Superior temporal gyrus (tissue), 1 donor: ENCODE results near the gene LOXL1.

Experiments used
- DNase-seq: peaks from one replicate; pipeline ENCODE4 v3.0.0-alpha.2; 2016; ENCODE audit errors: extremely low spot score

The LOXL1 gene

DNA sequence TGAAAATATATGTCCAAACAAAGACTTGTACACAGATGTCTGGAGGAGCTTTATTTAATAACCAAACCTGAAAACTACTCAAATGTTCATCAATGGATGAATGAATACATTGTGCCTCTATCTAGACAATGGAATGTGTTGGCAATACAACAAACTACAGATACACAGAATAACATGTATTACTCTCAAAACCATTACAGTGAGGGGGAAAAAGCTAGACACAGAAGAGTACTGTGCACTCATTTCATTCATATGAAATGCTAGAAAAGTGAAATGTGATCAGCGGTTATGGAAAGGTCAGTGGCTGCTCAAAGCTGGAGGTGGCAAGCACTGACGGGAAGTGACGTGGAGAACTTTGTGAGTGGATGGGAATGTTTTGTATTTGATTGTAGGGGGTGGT is 52.6 kb downstream of the LOXL1 start:
- DNase-seq, result no peak

DNA sequence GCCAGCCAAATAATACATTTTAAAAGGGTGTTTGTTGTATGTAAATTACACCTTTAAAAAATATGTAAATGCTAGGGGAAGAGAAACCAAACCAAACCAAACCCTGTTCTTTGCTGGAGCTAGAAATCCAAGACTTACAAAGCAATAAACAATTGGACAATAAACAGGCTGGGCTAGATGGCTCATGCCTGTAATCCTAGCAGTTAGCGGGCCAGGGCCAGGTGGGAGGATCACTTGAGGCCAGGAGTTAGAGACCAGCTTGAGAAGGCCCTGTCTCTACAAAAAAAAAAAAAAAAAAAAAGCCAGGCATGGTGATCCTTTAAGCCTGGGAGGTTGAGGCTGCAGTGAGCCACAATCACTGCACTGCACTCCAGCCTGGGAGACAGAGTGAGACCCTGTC is 53.4 kb downstream of the LOXL1 start:
- no peak for DNase-seq

DNA sequence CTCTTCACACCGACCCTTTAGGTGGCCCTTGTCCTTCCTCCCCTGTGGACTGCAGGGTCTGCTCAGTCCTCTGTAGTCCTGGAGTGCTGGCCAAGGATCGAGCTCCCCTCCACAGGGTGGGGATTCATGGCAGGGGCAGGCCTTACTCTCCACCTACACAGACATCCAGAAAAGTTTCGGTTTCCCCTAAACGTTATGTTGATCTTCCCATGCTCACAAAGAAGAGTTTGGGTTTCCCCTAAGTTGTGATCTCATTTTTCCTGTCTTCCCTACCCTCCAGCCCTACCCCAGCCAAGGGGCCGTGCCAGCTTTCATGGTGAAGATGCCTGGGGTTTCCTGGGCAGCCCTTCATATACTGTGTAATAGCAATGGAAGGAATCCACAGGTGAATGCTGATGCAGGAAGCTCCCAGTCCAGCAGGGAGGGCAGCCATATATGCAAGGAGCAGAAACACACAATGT is 55.5 kb downstream of the LOXL1 start:
- DNase-seq, result no peak

DNA sequence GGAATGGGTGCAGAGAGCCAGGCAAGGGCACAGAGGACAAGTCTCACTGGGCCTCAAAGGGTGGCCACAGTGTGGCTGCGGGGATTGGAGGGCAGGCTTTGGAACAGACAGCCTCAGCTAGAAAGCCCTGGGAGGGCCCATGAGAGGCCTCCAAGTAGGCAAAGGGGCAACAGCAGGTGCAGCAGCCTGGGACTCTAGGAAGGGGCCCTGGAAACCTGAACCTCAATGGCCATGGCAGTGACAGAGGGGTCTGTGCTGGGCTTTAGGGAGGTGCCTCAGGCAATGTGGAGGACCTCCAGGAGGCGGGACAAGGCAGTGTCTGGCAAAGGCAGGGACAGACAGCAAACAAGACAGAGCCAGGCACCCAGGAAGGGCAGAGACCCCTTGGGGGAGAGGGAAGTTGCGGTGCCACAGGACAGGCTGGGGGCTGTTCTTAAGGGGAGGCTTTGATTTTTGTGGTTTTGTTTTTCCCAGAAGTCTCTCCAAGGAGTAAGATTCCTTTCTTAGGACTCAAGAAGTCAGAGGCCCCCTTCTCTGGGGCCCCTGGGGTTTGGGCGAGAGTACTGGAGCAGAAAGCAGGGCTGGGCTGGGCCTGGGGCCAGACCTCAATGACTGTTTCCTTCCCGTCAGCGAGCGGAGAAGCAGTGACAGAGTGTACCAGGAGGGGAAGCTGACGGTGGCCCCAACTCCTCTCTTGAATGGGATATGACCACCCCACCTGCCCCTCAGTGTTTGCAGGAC is 56.1 kb downstream of the LOXL1 start:
- DNase-seq, result no peak

DNA sequence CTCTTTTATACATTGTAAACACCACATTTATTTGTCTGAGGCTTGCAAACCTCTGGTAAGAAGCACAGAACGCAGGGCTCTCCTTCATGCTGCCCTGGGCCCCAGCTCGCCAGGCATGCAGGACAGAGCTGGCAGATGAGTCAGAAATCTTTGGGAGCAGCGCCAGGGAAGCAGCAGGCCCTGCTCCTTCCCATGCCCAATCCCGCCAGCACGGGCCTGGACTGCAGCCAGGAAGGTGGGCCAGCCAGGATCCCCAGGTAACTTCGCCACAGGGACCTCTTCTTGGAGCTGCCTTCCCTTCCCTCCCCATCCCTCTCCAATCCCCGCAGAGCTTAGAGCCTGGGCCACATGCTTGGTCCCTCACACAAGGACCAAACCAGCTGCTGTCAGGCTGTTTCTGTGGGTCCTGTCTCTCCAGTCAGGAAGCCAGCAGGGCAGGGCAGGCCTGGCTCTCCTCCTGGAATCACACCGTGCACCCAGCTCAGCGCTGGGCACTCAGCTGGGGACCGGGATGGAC is 57.0 kb downstream of the LOXL1 start:
- DNase-seq, result no peak

DNA sequence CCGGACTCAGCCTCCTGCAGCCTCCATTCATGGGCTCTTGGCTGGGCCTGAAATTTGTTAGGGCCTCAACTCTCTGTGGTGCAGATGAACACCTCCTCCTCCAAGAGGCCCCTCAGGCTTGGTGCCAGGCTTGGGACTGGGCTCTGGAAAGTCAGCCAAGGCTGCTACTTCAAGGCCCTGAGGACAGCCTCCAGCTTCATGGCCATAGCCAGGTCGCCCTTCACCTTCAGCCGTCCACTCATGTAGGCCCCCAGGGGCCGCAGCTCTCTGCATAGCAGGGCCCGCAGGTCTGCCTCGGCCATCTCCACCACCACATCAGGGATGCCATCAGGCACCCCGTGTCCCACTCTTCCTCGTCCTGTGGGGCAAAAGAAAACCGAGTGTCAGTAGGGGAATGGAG is 57.5 kb downstream of the LOXL1 start:
- DNase-seq, result no peak

DNA sequence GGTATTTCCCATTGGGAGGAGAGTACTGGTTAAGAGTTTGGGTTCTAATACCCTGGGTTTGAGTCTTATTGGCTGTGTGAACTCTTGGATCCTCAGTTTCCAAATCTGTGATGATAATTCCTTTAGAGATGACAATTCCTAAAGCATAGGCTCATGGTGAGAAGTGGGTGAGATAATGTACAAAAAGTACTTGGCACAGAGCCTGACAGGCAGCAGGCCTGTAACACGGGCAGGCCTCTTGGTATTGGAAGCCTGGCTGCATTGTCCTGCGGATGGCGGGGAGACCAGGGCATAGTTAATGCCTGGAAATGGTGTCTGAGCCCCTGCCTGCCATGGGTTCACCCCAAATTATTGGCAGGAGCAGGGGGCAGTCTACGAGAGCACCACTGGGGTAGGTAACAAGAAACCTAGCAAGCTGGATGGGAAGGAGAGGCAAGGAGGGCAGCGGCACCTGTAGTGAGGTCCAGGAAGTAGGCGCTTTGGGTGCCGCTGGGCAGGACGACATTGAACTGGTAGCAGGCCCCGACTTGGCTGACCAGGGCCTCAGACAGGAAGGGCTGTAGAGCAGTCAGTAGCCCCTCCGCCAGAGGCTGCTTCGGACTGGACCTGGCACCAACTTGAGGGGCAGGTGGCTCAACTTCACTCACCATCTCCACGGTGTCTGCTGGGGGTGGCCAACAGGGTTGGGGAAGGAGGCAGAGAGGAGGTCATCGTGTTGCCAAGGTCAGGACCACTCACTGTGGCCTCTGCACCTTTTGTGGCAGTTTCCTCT is 58.1 kb downstream of the LOXL1 start:
- DNase-seq, result no peak

DNA sequence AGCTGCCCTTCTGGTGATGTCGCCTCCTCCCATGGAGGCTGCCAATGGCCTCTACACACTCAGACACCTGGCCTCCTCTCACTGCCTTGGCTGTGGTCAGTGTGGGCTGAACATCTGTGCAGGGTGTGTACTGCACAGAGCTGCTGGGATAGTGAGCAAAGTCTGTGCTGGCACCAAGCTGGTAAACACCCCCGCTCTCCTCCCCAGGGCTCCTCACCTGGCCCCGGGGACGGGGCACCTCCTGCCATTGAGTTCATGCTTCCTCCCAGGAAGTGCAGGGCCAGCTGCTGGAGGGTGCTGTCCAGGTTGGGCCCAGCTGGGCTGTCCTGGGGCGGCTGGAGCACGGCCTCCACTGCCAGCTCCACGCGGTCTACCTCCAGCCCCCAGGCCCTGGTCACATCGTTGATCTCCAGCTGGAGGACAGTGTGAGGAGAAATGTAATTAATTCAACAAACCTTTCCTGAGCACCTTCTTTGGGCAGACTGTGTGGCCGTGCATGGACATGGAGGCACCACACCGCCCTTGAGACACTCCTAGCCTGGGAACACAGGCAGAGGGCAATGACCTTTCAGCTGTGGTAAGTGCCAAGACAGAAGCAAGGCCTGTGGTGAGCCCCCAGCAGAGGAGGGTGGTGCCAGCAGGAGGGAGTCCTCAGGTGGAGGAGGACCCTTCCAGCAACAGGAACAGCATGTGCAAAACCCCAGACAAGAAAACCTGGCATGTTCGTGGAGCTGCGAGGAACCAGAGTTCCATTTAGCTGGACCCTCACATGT is 59.0 kb downstream of the LOXL1 start:
- no peak for DNase-seq

DNA sequence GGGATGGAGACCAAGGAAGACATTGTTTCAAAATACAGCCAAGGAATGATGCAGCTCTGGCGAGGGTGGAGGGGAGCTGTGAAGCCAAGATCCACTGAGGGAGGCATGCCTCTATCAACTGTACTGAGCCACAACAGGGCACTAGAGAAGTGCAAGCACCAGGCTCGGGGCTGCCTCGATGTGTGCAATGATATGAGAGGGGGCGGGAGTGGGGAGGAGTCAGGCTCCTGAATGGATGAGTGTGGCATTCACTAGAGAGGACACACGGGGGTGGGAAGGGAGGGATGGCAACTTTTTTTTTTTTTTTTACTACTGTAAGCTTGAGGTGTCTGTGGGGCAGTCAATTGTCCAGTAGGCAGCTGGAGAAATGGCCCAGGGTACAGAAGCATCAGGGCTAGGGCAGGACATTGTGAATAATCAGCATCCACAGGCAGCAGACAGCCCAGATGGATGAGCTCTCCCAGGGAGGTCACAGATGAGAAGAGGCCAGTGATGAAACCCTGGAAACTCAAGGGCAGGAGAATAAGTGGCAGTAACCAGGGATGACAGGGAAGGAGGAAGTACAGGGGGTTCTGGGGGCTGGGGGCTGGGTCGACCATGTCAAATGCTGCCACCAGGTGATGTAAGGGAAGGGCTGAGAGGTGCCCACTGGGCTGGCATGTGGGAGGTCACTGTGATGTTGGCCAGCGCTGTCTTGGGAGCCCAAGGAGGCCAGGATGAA is 60.0 kb downstream of the LOXL1 start:
- no peak for DNase-seq

DNA sequence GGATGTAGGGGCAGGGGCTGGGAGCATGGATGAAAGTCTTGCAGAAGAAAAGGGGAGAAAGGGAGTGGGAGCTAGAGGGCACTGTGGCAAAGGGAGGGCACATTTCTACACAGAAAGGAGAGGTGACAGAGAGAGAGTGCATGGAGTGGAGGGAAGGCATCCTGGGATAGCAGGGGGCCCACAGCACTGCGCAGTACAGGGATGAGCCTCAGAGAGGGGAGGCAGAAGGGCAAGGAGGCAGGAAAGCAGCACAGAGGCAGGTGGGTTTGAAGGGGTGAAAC is 60.5 kb downstream of the LOXL1 start:
- no peak for DNase-seq

DNA sequence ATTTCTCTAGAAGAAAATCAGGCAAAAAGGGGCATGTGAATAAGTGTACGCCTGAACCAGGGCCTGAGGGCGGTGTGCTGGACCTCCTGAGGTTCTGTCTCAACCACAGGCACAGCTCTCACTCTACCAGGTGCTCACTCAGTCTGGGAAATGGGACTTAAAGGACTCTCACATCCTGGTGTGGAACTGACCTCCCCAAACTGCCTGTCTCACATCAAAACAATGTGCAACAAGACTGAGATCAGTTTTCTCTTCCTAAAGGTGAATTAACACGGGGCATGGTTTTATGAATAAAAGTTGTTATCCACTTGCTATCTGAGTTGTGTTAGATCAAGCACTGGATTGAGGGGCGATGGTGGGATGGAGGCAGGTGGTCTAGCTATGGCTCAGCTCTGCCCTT is 61.0 kb downstream of the LOXL1 start:
- no peak for DNase-seq

DNA sequence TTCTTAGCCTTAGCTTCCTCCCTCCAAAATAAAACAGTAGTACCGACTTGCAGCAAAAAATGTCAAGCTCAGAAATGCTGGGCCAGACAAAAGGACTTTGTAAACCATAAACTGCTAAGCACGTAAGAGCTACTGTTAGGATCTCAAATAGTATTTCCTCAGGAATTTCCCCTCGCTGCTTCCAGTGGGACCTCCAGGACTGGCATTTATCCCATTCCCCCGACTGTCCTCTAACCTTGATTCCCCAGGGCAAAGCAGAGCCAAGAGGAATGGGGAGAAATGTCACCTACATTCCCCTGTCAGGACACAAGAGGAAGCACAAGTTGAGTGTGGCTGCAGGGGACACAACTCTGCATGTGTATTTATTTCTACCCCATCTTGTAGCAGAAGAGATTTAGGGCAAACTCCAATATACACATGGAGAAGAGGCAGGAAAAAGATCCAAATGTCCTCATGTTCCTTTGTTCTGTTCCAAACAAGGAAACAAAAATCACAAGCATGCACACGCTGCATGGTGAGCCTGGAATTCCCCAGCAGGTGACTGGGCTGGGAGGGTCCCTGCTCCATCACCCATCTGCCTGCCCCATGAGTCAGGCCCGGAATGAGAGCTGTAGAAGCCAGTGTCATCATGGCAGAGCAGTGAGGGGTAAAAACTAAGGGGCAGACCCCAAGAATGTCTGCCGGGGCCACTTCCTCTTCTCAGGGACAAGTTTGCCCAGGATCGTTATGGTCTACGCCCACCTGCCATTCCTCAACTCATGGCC is 61.6 kb downstream of the LOXL1 start:
- no peak for DNase-seq

DNA sequence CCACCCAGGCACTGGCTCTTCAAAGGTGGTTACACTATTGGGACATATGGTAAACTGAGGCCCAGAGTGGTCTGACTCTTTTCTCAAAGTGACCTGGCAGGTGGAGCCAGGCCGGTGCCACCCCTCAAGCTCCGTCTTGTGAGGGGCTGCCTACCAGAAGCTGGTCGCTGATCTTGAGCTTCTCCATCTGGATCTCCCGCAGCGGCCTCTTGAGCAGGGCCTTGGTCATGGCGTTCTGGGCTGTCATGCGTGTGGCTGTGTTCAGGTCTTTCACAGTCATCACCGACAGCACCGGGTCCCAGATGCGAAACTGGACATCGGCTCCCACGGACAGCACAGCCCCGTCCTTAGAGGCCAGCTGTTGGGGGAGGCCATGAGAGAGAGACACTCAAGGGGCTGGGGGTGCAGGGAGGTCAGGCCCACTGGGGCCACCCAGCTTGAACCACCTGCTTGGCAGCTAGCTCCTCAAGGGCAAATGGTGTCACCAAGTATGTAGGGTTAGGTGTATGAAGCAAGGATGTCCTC is 62.2 kb downstream of the LOXL1 start:
- DNase-seq, result no peak

DNA sequence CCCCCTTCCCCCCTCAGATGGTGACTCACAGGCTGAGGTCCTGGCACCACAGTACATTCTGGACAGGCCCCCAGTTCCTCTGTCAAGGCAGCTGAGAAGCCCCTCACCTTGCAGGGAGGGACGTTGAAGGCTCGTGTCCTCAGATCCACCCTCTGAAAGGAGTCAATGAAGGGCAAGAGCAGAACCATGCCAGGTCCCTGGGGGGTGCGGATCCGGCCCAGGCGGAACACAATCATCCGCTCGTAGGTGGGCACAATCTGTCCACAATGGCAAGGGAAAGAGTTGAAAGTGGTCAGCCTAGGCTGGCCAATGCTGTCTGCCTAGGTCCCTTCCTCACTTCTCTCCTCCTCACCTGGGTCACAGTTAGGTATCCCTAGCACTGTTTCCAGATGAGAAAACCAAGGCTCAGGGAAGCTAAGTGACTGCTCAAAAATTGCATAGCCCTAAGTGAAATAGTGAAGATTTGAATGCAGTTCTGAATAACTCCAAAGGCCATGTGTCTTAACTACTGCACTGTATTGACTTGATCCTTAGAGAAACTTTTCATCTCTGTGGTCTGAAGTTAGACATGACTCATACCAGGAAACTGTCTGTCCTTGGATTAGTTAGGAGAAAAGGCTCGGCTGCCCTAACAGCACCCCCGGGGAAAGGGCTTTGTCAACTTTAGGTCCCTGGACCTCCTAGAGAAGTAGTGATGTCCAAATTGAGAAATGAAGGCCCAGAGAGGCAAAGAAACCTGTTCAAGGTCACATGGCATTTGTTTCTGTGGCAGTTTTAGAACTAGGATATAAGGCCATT is 62.9 kb downstream of the LOXL1 start:
- DNase-seq, result no peak

DNA sequence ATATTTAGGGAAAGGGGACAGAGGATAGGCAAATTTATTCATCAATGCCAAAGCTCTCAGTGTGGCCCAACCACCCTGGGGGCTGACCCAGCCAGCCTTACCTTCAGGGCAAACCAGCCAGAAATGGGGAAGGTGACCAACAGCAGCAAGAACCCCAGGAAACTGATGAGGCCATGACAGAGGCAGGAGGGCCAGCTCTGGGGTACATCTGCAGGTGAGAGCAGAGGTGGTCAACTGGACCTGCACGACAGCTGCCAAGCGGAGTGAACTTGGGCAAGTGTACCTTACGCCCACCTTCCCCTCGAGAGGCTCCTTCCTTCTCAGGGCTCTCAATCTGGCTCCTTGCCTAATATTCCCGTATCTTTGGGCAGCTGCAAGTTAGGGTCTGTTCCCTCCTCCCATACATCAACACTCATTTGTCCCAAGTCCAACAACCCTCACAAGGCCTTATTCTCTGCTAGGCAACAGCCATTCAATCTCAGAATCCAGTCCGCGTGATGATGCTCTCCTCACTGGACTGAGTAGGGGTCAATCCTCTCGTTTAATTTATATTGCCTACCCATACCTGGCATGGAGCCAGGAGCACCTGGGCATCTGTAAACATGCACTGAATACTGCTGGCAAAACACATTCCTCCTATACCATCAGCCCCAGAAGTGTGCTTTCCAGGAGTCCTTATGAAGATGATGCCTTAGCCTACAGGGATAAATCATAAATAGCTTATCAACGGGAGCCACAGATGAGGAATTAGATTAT is 64.2 kb downstream of the LOXL1 start:
- DNase-seq, result no peak

DNA sequence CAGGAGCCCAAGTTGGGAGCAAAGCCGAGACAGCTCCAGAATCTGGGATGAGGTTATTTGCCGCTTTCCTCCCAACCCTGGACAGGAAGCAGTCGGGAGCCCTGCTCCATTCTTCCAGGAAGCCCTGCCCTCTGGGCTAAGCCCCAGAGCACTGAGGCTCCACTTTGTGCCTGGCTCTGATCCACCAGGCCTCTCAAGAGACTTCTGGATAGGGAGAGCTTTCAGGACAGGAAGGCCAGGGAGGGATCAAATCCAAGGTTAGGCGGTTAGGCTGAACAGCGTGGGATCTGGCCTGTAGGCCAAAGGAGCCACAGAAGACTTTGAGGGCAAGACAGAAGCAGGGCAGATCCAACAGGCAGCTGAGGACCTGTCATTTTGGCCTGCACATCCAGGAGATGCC is 65.0 kb downstream of the LOXL1 start:
- DNase-seq, result peak; percentile 22

DNA sequence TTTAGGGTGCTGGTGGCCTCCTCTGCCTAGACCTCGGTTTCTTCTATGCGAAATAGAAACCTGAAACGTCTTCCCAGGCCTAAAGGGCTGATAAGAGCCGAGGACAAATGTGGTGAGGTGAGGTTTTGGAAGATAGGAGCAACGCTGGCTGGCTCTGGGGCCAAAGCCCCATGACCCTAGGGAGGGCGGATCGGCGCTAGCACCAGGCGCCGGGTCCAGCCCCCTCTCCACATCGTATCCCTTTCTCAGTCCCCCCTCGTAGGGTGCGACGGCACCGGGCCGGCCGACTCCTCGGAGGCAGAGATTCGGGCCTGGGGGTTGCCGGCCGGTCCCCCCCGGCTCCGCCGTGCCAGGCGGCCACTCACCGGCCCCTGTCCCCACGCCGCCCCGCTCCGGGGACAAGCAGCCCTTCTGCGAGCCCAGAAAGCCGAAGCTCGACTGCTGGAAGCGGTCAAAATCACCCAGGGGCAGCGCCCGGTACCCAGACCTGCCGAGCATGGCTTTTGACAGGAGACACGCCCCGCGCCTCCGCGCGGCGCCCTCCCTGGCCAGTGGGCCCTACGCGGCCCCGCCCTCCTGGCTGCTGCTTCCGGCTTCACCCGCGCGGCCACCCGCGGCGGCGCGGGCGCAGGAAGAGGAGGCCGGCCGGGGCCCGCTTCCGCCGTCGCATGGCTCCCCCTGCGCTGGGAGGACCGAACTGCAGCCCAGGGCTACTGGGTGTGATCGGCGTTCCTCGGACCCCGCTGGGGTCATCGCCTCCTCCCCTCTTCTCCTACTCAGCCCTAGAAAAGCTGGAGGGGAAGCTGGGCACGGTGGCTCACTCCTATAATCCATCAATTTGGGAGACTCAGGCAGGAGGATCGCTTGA is 65.7 kb downstream of the LOXL1 start, which contains the start of gene STOML1:
Gene STOML1 (minus strand): TSS at position 570 of the 868 bp plus-strand sequence. CDS start 72 bp downstream, at position 498.
- peak; percentile 86 for DNase-seq

DNA sequence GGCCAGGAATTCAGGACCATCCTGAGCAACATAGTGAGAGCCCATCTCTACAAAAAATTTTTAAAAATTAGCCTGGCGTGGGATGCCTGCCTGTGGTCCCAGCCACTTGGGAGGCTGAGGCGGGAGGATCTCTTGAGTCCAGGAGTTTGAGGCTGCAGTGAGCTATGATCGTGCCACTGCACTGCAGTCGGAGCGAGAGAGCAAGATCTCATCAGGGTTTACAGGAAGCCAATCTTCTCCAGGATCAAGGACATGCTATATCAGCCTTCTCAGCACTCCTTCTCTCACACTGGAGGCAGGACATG is 66.3 kb downstream of the LOXL1 start:
- no peak for DNase-seq
